Measurements from ENCODE around the gene GSTO2. TPM values are rescaled to one million over a fixed set of nuclear protein-coding genes. Genes with fewer than 3 reads are reported as not detected.

GSTO2 gene
- total and polyA plus RNA-seq, 2 of the 13 experiments (the other 11 are each of a cell fraction or from before 2014, with no cell fraction given), result 2.1 to 7.9 TPM

DNA sequence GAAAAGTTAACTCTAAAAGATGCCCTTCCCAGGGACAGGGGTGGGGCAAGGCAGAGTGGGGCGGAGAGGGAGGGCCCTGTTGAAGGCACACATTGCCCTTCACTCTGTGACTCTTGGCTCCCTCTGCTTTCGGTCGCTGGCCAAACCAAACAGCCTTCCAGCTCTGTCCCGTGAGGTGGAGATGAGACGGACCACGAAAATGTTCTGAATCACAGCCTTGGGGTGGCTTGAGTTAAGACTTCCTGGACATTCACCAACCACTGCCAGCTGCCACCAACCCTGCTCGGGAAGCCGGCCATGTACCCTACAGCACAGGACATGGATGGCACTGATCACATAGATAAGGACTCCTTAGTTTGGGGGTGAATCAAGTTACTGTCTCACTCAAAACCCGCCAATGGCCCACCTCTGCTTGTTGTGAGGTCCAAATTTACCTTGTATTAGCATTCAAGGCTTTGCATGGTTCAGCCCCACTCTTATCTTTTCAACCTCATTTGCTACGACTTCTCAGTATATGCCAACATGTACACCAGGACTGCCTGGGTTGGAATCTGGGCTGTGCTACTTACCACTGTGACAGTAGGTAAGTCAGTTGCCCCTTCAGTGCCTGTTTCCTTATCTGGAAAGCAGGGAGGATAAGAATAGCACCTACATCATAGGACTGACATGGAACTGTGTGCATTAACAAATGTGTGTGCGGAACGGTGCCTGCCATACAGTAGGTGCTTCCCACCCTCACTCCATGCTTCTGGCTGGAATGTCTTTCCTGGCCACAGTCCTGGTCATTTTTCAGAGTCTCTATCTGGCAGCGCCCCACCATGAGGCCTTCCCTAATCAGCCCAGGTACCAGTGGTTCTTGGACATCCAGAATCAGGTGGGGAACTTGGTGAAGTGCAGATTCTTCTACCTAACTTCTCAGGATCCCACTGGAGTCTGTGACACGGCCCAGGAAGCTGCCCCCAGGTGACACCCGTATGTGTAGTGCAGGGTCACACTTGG, 41.3 kb downstream of the GSTO2 start (continued):
- TF ChIP-seq, protein P1, sequence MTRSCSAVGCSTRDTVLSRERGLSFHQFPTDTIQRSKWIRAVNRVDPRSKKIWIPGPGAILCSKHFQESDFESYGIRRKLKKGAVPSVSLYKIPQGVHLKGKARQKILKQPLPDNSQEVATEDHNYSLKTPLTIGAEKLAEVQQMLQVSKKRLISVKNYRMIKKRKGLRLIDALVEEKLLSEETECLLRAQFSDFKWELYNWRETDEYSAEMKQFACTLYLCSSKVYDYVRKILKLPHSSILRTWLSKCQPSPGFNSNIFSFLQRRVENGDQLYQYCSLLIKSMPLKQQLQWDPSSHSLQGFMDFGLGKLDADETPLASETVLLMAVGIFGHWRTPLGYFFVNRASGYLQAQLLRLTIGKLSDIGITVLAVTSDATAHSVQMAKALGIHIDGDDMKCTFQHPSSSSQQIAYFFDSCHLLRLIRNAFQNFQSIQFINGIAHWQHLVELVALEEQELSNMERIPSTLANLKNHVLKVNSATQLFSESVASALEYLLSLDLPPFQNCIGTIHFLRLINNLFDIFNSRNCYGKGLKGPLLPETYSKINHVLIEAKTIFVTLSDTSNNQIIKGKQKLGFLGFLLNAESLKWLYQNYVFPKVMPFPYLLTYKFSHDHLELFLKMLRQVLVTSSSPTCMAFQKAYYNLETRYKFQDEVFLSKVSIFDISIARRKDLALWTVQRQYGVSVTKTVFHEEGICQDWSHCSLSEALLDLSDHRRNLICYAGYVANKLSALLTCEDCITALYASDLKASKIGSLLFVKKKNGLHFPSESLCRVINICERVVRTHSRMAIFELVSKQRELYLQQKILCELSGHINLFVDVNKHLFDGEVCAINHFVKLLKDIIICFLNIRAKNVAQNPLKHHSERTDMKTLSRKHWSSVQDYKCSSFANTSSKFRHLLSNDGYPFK (CRISPR knock-in tag; IDR thresholded peaks at IDR 0.05; ENCODE audit: borderline replicate concordance), result no peak
- TF ChIP-seq ZNF777 (CRISPR knock-in tag; IDR thresholded peaks at IDR 0.05) (no peak), ZSCAN21 (CRISPR knock-in tag; IDR thresholded peaks at IDR 0.05; ENCODE audit: borderline replicate concordance) (no peak), ZNF337 (CRISPR knock-in tag; IDR thresholded peaks at IDR 0.05; ENCODE audit: borderline replicate concordance, low read depth) (no peak), FLYWCH1 (CRISPR knock-in tag; IDR thresholded peaks at IDR 0.05) (no peak), ADNP (CRISPR knock-in tag; IDR thresholded peaks at IDR 0.05) (no peak), PITX1 (CRISPR knock-in tag; IDR thresholded peaks at IDR 0.05) (no peak)
- TF ChIP-seq, protein P2, sequence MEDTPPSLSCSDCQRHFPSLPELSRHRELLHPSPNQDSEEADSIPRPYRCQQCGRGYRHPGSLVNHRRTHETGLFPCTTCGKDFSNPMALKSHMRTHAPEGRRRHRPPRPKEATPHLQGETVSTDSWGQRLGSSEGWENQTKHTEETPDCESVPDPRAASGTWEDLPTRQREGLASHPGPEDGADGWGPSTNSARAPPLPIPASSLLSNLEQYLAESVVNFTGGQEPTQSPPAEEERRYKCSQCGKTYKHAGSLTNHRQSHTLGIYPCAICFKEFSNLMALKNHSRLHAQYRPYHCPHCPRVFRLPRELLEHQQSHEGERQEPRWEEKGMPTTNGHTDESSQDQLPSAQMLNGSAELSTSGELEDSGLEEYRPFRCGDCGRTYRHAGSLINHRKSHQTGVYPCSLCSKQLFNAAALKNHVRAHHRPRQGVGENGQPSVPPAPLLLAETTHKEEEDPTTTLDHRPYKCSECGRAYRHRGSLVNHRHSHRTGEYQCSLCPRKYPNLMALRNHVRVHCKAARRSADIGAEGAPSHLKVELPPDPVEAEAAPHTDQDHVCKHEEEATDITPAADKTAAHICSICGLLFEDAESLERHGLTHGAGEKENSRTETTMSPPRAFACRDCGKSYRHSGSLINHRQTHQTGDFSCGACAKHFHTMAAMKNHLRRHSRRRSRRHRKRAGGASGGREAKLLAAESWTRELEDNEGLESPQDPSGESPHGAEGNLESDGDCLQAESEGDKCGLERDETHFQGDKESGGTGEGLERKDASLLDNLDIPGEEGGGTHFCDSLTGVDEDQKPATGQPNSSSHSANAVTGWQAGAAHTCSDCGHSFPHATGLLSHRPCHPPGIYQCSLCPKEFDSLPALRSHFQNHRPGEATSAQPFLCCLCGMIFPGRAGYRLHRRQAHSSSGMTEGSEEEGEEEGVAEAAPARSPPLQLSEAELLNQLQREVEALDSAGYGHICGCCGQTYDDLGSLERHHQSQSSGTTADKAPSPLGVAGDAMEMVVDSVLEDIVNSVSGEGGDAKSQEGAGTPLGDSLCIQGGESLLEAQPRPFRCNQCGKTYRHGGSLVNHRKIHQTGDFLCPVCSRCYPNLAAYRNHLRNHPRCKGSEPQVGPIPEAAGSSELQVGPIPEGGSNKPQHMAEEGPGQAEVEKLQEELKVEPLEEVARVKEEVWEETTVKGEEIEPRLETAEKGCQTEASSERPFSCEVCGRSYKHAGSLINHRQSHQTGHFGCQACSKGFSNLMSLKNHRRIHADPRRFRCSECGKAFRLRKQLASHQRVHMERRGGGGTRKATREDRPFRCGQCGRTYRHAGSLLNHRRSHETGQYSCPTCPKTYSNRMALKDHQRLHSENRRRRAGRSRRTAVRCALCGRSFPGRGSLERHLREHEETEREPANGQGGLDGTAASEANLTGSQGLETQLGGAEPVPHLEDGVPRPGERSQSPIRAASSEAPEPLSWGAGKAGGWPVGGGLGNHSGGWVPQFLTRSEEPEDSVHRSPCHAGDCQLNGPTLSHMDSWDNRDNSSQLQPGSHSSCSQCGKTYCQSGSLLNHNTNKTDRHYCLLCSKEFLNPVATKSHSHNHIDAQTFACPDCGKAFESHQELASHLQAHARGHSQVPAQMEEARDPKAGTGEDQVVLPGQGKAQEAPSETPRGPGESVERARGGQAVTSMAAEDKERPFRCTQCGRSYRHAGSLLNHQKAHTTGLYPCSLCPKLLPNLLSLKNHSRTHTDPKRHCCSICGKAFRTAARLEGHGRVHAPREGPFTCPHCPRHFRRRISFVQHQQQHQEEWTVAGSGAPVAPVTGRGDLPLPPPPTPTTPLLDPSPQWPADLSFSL (CRISPR knock-in tag; IDR thresholded peaks at IDR 0.05), result no peak
- TF ChIP-seq, protein P3, sequence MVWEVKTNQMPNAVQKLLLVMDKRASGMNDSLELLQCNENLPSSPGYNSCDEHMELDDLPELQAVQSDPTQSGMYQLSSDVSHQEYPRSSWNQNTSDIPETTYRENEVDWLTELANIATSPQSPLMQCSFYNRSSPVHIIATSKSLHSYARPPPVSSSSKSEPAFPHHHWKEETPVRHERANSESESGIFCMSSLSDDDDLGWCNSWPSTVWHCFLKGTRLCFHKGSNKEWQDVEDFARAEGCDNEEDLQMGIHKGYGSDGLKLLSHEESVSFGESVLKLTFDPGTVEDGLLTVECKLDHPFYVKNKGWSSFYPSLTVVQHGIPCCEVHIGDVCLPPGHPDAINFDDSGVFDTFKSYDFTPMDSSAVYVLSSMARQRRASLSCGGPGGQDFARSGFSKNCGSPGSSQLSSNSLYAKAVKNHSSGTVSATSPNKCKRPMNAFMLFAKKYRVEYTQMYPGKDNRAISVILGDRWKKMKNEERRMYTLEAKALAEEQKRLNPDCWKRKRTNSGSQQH (CRISPR knock-in tag; IDR thresholded peaks at IDR 0.05; ENCODE audit: low read depth), result no peak
- TF ChIP-seq, protein P4, sequence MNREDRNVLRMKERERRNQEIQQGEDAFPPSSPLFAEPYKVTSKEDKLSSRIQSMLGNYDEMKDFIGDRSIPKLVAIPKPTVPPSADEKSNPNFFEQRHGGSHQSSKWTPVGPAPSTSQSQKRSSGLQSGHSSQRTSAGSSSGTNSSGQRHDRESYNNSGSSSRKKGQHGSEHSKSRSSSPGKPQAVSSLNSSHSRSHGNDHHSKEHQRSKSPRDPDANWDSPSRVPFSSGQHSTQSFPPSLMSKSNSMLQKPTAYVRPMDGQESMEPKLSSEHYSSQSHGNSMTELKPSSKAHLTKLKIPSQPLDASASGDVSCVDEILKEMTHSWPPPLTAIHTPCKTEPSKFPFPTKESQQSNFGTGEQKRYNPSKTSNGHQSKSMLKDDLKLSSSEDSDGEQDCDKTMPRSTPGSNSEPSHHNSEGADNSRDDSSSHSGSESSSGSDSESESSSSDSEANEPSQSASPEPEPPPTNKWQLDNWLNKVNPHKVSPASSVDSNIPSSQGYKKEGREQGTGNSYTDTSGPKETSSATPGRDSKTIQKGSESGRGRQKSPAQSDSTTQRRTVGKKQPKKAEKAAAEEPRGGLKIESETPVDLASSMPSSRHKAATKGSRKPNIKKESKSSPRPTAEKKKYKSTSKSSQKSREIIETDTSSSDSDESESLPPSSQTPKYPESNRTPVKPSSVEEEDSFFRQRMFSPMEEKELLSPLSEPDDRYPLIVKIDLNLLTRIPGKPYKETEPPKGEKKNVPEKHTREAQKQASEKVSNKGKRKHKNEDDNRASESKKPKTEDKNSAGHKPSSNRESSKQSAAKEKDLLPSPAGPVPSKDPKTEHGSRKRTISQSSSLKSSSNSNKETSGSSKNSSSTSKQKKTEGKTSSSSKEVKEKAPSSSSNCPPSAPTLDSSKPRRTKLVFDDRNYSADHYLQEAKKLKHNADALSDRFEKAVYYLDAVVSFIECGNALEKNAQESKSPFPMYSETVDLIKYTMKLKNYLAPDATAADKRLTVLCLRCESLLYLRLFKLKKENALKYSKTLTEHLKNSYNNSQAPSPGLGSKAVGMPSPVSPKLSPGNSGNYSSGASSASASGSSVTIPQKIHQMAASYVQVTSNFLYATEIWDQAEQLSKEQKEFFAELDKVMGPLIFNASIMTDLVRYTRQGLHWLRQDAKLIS (CRISPR knock-in tag; IDR thresholded peaks at IDR 0.05), result no peak

Measured in HepG2 (cell line).